ENCODE results near the gene VPS16.

DNA sequence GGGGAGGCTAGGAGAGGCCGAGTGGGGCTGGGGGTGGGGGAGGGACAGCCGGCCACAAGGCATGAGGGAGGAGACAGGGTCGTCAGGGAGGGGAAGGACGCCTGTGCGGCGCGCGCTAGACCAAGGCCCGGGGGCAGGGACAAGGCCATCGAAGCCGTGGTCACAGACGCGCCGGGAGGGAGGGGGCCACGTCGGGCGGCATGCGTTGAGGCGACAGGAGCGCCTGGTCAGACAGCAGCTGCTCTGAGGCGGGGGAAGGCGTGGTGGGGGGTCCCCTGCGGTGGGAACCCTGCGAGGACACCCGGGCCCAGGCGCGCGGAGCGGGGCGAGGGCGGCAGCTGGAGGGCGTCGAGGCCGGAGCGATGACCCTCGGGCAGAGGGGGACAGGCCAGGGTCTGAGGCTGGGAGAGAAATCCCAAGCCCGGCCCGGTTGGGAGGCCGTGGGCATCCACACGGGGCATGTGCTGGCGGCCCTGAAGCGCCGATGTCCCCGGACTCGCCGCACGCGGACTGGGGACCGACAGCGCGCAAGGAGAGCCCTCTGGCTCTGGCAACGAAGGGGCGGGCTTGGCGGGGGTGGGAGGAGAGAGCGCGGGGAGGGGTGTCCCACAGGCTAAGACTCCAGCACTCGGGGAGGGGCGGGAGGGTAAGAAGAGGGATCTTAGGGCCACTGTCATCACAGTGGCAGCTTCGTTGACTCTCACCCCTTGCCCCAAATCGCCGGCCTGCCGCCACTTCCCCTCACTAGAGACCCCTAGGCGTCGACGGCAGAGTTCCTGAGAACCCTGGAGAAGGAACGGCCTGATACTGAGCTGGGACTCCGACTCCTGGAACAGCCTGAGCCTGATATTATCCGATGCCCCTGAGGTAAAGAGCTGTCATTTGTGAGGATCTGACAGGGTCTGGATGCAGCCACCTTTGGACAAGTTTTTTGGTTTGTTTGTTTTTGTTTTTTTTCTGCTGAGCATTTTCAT is 19.4 kb upstream of the VPS16 start:
- TF ChIP-seq, protein P1, sequence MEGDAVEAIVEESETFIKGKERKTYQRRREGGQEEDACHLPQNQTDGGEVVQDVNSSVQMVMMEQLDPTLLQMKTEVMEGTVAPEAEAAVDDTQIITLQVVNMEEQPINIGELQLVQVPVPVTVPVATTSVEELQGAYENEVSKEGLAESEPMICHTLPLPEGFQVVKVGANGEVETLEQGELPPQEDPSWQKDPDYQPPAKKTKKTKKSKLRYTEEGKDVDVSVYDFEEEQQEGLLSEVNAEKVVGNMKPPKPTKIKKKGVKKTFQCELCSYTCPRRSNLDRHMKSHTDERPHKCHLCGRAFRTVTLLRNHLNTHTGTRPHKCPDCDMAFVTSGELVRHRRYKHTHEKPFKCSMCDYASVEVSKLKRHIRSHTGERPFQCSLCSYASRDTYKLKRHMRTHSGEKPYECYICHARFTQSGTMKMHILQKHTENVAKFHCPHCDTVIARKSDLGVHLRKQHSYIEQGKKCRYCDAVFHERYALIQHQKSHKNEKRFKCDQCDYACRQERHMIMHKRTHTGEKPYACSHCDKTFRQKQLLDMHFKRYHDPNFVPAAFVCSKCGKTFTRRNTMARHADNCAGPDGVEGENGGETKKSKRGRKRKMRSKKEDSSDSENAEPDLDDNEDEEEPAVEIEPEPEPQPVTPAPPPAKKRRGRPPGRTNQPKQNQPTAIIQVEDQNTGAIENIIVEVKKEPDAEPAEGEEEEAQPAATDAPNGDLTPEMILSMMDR (IDR thresholded peaks at IDR 0.05): no peak
- no peak for TF ChIP-seq POLR2A (IDR thresholded peaks at IDR 0.05)
